Fibroblast of pulmonary artery (primary cell): ENCODE results near the gene CKAP2L.

Source experiments
- DNase-seq: peaks from one replicate; pipeline ENCODE4 v3.0.0-alpha.2; 2010; ENCODE audit warnings: low read depth
- H3K4me3 ChIP-seq: replicated peaks from 2 replicates; pipeline ENCODE4 v1.5.1; 2011; ENCODE audit warnings: low read depth, mild to moderate bottlenecking, control low read depth, low read length, moderate library complexity
- TF ChIP-seq, protein P1 (sequence below): IDR thresholded peaks from 2 replicates; pipeline ENCODE4 v1.5.1; 2011; ENCODE audit warnings: mild to moderate bottlenecking, control low read depth, low read length, inconsistent platforms; ENCODE audit errors: missing control alignments

Gene CKAP2L

DNA sequence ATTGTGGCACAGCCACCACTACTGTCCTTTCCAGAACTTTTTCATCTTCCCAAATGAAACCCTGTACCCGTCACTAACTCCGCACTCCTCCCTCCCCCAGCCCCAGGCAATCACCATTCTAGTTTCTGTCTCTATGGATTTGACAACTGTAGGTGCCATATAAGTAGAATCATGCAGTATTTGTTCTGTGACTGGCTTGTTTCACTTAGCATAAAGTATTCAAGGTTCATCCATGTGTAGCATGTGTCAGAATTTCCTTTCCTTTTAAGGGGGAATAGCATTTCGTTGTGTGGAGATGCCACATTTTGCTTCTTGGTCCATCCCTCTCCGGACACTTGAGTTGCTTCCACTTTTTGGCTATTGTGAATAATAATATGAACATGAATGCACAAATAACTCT, 842 bp upstream of the CKAP2L start:
- H3K4me3 ChIP-seq, result peak overlapping the region; percentile 64
- no peak for DNase-seq
- TF ChIP-seq, protein P1, sequence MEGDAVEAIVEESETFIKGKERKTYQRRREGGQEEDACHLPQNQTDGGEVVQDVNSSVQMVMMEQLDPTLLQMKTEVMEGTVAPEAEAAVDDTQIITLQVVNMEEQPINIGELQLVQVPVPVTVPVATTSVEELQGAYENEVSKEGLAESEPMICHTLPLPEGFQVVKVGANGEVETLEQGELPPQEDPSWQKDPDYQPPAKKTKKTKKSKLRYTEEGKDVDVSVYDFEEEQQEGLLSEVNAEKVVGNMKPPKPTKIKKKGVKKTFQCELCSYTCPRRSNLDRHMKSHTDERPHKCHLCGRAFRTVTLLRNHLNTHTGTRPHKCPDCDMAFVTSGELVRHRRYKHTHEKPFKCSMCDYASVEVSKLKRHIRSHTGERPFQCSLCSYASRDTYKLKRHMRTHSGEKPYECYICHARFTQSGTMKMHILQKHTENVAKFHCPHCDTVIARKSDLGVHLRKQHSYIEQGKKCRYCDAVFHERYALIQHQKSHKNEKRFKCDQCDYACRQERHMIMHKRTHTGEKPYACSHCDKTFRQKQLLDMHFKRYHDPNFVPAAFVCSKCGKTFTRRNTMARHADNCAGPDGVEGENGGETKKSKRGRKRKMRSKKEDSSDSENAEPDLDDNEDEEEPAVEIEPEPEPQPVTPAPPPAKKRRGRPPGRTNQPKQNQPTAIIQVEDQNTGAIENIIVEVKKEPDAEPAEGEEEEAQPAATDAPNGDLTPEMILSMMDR, result no peak

DNA sequence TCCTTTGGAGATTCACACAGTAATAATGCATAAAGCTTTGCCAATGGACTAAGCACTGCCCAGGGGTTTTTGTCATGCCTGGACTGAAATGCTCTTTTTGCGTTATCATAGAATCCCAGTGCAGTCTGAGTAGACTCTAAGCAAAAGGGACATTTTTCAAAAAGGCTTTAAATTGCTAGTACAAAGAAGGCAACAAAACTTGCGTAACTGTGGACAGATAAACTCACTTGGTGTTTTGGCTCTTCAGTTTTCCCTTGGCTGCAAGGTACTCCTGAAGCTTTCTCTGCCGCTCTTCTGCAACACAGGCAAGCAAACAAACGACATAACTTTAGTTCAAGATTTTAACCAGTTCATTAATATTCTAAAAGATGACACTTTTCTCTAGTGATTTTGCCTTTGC, 2.1 kb downstream of the CKAP2L start:
- TF ChIP-seq, protein P1, result no peak
- no peak for DNase-seq
- H3K4me3 ChIP-seq, result no peak overlapping the region

DNA sequence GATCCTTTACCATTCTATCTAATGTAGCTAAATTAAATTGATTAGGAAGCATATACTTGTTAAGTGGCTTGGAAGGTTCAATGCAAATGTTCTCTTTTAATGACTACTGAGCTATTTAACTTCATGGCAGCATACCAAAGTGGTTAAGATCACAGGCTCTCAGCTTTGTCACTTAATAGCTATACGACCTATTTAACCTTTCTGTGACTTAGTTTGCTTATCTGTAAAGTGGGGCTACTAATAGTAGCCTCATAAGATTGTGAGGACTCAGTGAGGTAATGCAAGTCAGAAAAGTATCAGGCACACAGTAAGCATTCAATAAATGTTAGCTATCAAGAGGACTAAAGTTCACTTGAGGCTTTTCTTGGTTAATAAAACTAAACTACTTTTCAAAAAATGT, 4.3 kb downstream of the CKAP2L start:
- TF ChIP-seq, protein P1, result no peak
- no peak for DNase-seq
- no peak overlapping the region for H3K4me3 ChIP-seq

DNA sequence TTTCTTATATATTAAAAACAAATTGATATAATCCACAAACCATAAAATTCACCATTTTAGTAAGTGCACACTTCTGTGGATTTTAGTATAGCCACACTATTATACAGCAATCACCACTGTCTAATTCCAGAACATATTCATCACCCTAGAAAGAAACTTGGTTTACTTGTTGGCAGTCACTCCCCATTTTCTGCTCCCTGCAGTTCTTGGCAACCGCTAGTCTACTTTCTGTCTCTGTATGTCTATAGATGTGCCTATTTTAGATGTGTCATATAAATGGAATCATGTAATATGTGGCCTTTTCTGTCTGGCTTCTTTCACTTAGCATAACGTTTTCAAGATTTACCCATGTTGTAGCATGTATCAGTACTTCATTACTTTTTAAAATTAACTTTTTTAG, 5.7 kb downstream of the CKAP2L start:
- no peak for DNase-seq
- TF ChIP-seq, protein P1, result no peak
- H3K4me3 ChIP-seq, result no peak overlapping the region

DNA sequence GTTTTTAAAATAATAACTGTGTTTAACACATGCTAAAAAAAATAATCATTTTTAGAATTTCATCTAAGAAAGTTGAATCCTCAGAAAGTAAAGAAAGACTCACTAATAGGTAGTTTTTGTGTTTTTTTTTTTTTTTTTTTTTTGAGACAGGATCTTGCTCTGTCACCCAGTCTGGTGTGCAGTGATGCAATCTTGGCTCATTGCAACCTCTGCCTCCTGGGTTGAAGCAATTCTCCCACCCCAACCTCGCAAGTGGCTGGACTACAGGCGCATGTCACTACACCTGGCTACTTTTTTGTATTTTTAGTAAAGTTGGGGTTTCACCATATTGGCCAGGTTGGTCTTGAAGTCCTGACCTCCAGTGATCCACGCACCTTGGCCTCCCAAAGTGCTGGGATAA, 7.1 kb downstream of the CKAP2L start:
- no peak overlapping the region for H3K4me3 ChIP-seq
- TF ChIP-seq, protein P1, result no peak
- peak; percentile 40 for DNase-seq

DNA sequence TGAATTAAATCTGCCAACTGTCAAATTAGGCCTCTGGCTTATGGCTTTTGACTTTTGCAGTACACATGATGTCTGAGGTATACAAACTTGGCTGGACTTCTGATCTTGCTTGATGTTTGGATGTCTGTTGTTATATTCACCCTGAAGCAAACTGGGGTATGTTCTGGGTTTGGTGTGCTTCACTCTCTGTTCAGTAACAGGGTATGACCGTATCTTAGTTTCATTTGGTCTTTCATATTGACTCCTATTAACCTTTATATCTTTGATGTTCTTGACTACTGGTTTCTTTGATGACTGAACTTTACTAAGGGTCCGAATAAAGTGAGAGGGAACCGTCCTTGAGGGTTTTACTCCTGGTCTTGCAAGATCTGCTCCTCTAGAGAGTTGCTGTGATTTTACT, 8.2 kb downstream of the CKAP2L start:
- no peak for DNase-seq
- no peak overlapping the region for H3K4me3 ChIP-seq
- TF ChIP-seq, protein P1, result no peak

DNA sequence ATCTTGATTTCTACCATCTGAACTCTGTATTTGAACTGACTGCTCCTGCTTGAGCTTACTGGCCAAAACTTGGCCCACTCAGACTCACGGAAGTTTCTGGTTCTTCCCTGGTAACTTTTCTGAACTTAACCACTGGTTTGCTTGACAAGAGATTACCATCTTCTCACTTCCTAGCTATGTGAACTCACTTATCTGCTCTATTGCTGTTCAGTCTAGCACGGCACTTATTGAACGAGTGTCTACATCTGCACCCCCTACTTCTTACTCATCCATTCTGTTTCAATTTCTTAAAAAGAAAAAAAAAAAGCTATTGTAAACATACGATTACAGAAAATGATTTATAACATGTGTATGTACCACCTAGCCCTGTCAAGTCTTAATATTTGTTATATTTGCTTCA, 9.0 kb downstream of the CKAP2L start:
- TF ChIP-seq, protein P1, result no peak
- DNase-seq, result no peak
- H3K4me3 ChIP-seq, result no peak overlapping the region
